HK-2 (cell line): ENCODE data around the gene ZNF680.
A peak's percentile ranks its signal among the peaks of the same experiment; 100 is the strongest.
"Not testable (repeated sequence)": the region's sequence is repeated elsewhere in the genome, so short reads cannot be mapped to it uniquely, and the experiment has no call there.

Experiments used
- DNase-seq: peaks from one replicate; pipeline ENCODE4 v3.0.0-alpha.2; 2018; ENCODE audit not compliant: unreplicated experiment

Gene ZNF680

DNA sequence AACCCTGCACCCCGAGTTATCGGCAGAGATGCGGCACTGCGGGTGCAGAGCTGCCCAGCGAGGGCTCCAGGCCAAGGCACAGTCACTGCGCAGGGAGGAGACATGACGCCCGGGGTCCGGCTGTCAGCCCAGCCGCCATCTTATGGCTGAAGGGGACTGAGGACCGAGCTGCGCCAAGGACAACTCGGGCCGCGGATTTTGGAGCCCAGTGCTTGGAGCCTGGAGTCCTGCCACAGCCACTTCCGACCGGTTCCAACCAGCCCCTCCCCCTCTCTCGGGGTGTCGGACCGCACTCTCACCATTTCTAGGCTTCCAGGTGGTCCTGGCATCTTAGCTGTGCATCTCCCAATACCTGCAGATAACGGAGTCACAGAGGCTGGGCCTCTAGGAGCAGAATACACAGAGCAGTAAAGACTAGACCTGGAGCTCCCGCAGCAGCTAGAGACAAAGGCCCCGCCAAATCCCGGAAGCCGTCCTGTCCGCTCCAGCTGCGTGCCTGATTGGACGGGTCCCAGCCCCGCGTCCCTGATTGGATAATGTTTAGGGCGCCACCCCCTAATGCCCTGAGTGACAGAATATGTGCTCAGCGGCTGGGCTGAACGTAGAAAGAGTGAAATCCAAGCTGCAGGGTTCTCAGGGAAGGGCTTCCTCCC, at the start of gene ZNF680:
TSS of gene ZNF680 (minus strand) at position 446 of the 653 bp plus-strand sequence. CDS start at position 329, 117 bp downstream.
- peak; percentile 93 for DNase-seq

DNA sequence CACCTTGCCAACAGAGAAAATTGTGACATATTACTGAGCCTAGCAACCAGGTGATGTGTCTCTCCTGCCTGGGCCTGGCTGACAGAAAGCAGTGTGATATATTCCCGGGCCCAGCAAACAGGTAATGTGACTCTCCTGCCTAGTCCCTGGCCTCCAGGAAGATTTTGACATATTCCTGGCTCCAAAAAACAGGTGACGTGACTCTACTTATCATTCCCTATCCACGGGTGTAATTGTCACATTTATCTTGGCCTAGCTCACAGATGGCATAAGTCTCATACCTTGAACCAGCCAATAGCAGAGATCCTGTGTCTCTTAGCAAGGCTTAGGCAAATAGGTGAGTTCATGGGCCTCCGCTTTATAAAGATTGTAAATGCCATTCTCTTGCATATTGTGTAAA, 49.6 kb upstream of the ZNF680 start:
- DNase-seq = no peak

DNA sequence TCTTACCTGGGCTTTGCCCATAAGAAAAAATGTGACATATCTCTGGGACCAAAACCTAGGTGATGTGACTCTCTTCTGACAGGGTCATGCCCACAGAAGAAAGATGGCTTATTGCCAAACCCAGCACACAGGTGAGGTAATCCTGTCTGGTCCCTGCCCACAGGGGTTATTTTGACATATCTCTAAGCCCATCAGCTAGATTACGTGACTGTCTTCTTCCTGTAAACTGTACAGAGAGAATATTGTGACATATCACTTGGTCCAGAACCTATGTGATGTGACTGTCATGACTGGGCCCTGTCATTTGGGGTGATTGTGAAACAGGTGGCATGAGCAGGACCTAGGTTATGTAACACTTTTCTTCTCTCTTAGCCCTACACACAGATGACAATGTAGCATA, 48.8 kb upstream of the ZNF680 start:
- DNase-seq = no peak

DNA sequence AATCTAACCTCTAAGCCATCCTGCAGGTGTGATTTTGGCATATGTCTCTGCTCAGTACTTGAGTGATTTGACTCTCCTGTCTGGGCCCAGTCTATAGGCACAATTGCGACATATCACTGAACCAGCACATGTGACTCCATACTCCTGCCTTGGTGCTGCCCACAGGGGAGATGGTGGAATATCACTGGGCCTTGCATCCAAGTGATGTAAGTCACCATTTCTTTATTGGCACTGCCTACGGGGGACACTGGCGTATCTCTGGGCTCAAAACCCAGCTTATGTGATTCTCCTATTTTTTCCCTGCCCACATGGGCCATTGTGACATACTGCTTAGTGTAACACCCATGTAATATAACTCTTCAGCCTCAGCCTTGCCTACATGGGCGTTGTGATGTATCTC, 48.1 kb upstream of the ZNF680 start:
- no peak for DNase-seq

DNA sequence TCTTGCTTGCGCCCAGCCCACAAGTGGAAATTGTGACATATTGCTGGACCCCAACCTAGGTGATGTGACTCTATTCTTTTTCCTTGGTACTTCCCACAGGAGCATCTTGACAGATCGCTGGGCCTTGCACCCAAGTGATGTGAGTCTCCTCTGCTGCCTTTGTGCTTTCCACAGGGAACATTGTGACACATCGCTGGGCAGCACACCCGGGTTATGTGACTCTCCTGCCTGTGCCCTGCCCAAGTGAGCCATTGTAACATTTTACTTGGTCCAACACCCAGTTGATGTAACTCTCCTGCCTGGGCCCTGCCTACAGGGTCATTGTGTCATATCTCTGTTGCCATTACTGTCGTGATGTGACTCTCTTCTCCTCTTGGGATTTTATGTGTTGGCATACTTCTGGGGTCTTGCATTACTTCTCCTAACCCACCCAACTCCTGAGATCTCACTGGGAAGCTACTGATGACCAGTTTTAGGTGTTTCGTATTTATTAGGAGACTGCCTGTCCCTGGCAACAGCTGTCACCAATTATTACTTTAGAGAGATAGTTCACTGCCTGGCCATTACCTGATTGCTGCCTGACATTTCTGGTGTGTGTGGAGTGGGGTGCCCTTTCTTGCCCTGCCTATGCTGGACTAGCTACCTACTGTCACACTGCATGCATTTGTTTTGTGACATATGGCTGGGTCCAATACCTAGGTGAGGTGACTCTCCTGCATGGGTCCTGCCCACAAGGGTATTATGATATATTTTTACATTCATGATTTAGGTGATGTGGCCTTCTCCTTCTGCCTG, 45.4 kb upstream of the ZNF680 start:
- DNase-seq = no peak

DNA sequence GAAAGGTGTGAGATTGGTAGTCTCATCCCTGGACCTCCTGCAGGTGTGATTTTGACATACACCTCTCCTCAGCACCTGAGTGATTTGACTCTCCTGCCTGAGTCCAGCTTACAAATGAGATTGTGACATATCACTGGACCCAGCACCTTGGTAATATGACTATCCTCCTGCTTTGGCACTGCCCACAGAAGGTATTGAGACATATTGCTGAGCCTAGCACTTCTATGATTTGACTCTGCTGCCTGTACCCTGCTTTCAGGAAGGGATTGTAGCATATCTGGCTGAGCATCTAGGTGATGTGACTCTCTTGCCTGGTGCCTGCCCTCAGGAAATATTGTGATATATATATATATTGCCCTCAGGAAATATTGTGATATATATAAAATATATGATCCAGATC, 43.5 kb upstream of the ZNF680 start:
- no peak for DNase-seq

DNA sequence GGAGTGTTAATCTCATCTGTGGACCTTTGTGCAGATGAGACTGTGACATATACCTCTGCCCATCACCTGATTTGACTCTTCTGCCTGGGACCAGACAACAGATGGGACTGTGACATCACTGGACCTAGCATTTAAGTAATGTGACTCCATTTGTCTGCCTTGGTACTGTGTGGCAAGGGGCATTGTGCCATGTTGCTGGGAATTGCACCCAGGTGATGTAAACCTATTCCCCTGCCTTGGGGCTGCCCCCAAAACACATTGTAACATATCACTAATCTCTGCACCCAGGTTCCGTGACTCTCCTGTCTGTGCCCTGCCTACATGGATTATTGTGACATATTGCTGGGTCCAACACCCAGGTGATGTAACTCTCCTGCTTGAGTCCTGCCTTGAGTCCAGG, 40.4 kb upstream of the ZNF680 start:
- no peak for DNase-seq

DNA sequence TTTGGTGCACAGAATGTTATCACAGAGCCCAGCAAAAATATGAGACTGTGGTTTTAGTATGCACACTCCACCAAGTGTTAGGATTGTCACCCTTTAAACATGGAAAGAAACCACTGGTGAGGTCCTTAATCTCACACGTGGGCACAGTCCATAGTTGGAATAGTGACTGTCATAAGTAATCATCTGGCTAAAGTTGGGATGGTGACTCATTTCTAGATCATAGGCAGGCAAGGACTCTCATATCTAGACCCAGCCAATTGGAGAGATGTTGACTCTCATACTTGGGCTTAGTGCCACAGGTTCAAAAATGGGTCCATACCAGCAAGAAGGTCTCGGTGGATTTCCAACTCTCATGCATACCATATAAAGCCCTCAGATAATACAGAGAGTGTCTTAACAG, 39.6 kb upstream of the ZNF680 start:
- DNase-seq = no peak

DNA sequence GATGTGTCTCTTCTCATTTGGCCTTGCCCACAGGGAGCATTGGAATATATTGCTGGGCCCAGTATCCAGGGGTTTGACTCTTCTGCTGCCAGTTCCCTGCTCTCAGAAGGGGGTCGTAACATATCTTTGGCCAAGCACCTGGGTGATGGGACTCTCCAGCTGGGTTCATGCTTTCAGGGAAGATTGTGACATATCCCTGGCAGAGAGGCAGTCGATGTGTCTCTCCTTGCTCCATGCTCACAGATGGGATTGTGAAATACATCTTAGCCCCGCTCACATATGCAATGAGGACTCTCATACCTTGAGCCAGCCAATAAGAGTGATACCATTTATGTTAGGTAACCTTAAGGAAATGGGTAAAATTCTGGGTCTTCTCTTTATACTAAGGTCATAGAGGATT, 39.2 kb upstream of the ZNF680 start:
- DNase-seq = no peak

DNA sequence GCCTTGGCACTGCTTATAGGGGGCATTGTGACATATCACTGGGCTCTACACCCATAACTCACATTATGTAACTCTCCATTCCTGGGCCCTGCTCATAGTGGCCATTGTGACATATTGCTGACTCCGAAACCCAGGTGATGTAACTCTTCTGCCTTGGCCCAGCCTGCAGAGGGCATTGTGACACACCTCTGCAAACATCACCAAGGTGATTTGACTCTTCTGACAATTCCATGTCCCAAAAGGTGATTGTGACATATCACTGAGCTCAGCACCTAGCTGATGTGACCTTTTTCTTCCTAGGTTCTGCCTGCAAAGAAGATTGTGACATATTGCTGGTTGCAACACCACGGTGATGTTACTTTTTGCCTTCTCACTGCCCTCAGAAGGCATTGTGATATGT, 36.5 kb upstream of the ZNF680 start:
- DNase-seq = no peak

DNA sequence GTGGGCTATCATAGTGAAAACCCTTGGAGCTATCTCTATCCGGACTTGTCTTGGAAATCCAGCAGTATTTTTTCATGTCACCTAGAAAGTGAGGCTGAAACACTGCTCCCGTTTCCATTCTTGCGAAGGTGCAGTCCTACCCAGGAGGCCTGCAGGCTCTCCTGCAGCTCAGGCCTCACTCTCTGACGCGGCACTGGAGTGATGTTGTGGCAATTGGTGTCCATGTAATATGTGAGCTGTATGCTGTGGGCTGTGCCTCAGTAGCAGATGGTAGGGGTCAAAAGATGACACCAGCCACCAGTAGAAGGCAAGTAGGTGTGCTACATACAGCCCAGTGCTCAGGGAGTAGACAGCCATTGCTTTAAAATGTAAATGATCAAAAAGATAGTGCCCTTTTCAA, 28.1 kb upstream of the ZNF680 start:
- DNase-seq = no peak

DNA sequence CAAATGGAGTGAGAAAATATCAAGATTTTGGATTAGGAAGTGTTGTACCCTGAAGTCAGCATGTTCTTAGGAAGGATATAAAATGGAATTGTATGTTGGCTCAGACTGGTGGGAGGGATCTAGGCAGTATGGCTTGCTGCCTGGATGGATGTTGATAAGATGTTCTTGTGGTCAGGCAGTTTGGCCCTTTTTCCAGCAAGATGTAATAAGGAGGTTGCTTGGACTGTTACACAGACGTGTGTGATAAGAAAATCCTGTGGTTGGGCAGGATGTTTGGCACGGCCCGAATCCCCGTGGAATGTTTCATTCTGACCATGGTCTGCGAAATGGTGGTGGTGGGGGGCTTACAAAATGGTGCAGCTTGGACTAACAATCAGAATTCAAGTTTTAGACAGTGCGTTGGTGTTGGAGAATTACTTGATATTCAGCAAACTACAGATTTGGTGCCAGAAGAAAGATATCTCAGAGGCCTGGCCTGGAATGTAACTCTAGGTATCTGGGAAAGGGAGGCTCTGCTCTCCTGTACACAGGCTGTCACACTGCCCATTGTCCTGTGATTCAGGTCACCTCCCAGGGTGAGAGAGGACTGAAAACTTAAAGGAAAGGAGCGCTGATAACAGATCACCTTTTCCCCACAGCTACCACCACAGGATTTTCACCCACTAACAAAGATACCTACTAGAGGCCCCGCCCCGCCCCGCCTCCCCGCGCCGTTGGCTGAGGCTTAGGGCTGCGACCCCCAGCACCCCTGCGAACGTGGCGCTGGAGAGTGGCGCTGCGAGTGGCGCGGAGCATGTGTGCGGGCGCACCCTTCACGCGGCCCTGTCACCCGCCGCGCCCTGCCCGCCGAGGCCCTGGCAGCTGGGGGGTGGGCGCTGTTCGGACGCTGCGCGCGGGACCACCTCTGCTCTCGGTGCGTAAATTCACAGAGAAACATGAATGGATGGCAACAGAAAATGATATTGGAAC, 19.3 kb upstream of the ZNF680 start:
- DNase-seq = no peak

DNA sequence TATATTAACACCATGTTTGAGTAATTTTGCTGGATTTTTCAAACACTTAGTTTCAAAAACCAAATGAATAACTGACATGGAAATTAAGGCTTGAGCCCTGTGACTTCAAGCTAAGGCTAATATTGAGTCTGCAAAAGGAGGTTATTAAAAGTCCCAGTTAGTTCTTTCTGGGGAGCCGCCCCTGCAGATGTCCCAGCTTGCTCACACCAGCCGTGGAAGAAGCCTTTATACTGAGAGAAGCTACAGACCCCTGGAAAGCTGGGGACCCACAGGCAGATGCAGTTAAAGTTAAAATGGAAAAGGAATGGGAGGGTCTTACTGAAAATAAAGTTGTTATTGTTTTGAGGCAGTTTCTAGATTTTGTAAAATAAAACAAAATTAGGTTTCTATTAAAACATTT, 18.5 kb upstream of the ZNF680 start:
- DNase-seq = no peak

DNA sequence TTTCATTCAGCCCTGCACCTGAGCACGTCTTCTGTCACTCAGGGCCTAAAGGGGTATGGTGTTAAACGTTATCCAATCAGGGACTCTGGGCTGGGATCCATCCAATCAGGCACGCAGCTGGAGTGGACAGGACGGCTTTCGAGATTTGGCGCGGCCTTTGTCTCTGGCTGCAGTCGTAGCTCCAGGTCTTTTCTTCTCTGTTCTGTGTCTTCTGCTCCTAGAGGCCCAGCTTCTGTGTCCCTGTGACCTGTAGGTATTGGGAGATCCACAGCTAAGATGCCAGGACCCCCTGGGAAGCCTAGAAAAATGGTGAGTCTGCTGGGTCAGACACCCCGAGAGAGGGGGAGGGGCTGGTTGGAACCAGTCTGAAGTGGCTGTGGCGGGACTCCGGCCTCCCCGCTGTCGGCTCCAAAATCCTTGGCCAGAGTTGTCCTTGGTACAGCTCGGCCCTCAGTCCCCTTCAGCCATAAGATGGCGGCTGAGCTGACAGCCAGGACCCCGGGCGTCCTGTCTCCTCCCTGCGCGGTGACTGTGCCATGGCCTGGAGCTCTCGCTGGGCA, 11.7 kb upstream of the ZNF680 start:
- DNase-seq = no peak

DNA sequence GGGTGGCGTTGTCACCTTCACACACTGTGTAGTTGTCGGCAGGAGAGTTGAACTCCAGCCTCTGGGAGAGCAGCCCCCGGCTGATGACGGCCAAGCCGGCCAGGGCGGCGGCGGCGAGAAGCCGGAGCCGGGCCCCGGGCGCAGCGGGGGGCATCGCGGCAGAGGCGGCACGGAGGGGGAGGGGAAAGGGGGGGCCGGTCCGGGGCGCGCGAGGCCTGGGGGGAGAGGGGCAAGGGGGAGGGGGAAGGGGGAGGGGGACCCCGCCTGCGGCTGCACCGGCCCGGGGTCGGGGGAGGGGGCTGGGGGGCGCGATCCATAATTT, 7.4 kb upstream of the ZNF680 start:
- not testable (repeated sequence) for DNase-seq

DNA sequence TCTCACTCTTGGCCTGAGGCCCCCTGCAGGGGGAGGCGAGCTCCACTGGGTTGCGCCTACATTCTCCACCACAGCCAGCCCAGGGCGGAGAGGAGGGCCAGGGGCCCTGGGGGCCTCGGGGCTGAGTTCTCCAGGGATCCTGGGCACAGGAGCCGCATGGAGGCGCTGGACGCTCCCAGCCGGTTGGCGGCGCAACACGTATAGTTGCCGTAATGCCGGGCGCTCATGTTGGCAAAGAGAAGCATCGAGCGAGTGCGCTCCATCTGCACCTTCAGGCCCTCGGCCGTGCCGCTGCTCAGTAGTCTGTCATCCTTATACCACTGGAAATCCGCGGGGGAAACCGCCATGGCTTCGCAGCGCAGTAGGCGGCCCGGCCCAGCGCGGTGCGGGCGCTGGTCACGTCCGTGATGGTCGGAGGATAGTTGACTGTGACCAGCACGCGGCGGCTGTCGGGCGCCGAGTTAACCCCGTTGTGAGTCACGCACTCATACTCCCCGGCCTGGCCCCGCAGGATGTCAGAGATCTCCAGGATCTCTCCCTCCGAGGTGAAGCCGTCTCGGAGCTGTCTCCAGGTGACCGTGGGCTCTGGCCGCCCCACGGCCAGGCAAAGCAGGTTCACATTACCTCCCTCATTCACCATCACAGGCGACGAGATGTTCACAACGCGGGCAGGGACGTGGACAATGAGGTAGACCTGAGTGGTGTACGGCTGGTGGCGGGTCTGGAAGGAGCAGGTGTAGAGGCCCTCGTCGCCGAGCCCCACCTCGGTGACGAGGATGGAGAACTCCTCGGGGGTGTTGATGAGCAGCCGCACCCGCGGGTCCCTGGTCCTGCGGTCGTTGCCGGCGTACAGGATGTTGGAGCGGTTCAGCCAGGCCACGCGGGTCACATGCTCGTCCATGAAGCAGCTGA, 6.8 kb upstream of the ZNF680 start:
- DNase-seq = peak; percentile 16

DNA sequence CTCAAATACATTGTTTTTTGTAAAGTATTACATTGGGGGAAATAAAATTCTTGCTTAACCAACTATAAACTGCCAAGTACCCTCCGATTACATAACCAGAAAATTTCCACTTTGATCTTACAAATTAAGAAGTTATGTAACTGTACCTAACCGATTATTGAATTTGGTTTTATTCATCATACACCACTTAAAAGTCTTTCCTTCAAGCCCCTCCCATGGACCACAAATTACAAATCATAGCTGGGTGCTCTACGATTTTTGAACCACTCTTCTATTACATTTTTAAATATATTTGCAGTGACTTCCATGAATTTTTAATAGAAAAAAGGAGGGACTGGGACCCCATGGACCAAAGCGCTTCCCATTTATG, 630 bp downstream of the ZNF680 start:
- no peak for DNase-seq

DNA sequence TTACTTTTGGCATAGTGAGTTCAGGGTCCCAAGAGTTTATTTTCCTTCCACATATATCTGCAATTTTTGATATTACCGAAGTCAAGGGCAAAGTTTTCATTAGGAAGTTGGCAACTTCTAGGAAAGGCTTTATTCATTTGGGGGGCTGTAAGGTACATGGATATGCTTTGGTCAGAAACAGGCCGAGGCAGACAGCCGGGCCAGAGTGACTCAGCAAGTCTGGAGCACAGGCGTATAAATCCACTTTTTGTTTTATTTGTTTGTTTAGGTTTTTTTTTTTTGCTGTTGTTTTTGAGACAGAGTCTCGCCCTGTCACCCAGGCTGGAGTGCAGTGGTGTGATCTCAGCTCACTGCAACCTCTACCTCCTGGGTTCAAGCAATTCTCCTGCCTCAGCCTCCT, 3.7 kb downstream of the ZNF680 start:
- DNase-seq = no peak

DNA sequence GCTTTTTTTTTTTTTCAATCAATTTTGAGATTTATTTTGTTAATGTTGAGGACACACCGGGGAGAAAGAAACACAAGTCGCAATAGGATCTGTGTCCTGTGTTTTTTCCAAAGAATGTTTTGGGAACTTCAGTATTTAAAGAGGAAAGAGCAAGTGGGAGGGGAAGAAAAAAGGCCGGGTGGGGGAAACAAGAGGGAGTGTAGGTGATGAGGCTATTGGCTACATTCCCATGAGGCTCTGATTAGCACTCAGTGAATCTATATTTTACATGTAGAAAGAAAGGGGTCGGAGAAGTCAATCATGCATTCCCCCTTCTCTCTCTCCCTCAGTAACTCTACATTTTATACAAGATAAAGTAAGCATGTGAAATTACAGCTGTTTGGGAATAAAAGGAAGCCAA, 4.1 kb downstream of the ZNF680 start:
- DNase-seq = no peak

DNA sequence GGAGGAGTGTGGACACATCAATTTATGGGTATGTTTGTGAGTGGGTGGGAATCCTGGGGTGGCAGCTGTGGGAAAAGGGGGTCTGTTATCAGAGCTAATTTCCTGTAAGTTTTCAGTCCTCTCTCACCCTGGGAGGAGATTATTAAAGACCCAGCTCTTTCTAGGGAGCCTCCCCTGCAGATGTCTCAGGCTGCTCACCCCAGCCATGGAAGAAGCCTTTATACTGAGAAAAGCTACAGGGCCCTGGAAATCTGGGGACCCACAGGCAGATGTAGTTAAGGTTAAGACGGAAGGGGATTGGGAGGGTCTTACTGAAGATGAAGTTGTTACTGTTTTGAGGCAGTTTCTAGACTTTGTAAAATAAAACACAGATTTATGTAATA, 4.6 kb downstream of the ZNF680 start:
- no peak for DNase-seq

DNA sequence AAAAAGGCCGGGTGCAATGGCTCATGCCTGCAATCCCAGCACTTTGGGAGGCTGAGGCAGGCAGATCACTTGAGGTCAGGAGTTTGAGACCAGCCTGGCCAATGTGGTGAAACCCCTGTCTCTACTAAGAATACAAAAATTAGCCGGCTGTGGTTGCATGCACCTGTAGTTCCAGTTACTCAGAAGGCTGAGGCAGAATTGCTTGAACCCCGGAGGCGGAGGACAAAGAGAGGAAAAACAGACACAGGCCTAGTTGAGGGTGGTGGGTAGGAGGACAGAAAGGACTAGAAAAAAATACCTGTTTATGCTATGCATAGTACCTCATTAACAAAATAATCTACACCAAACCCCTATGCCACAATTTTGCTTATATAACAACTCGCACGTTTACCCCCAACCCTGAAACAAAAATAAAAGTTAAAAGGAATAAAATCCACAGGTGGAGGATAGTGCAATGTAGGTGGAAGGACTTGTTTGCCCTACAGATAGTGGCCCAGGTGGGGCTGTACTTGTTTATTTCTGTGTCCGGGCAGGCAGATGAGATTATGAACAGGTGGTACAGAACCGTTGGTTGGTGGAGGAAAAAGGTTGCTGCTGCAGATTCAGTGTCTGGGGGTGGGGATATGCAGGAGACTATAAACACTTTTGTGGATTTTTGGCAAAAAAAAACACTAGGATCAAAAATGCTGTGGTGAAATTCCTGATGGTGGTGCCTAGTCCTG, 5.1 kb downstream of the ZNF680 start:
- DNase-seq = no peak
